Tibial nerve (tissue), 4 donors: ENCODE results near the gene LAGE3. TPM values are rescaled to one million over a fixed set of nuclear protein-coding genes. Genes with fewer than 3 reads are reported as not detected.

Experiments
- DNase-seq, 2 donors: peaks; one replicate each; pipeline ENCODE4 v3.0.0-alpha.2; 2019; ENCODE audit warnings: low spot score in 2 of 2
- H3K27ac ChIP-seq, 4 donors: fragments of 200-600 bp; sonication (generic) in 3 of 4; one replicate each; pipeline ENCODE4 v1.5.1; 2017 to 2019; ENCODE audit warnings: mild to moderate bottlenecking in 1 of 4
- H3K27me3 ChIP-seq, 2 donors: fragments of 200-600 bp; sonication (generic) in 1 of 2; one replicate each; pipeline versions ENCODE4 v1.5.1 to v1.6.0; 2017 to 2019
- H3K36me3 ChIP-seq, 3 donors: fragments of 200-600 bp; sonication (generic); one replicate each; pipeline ENCODE4 v1.5.1; 2018 to 2019
- H3K4me1 ChIP-seq, 4 donors: fragments of 200-600 bp; sonication (generic) in 3 of 4; one replicate each; pipeline ENCODE4 v1.5.1; 2017 to 2019
- H3K4me3 ChIP-seq, 4 donors: fragments of 200-600 bp; sonication (generic) in 3 of 4; one replicate each; pipeline ENCODE4 v1.5.1; 2017 to 2019; ENCODE audit warnings: mild to moderate bottlenecking in 1 of 4, moderate library complexity in 1 of 4
- H3K9me3 ChIP-seq, 4 donors: fragments of 200-600 bp; sonication (generic) in 3 of 4; one replicate each; pipeline ENCODE4 v1.5.1; 2017 to 2019
- CTCF ChIP-seq, 5 experiments: fragments of 200-600 bp in 3 of 5; fragments of 450-650 bp in 2 of 5; sonication (generic) in 3 of 5; IDR thresholded peaks; one replicate each; pipeline ENCODE4 v1.5.1; 2016 to 2019; ENCODE audit warnings: antibody characterized with exemption in 5 of 5, mild to moderate bottlenecking in 3 of 5, moderate library complexity in 2 of 5
- EP300 ChIP-seq, 2 donors: sonication (generic); formaldehyde crosslinking; IDR thresholded peaks; one replicate each; pipeline ENCODE4 v1.6.1; 2017; ENCODE audit warnings: antibody characterized with exemption in 2 of 2, mild to moderate bottlenecking in 1 of 2
- POLR2A ChIP-seq, 2 donors: fragments of 450-650 bp; IDR thresholded peaks; one replicate each; pipeline ENCODE4 v1.6.1; 2017; ENCODE audit warnings: antibody characterized with exemption in 2 of 2, mild to moderate bottlenecking in 2 of 2, moderate library complexity in 2 of 2
- WGBS, 2 donors: methylation state at CpG; one replicate each; pipeline ENCODE4 v1.1.5; 2018; 5-methylcytosine and 5-hydroxymethylcytosine counted together
- total RNA-seq, 4 donors: library from RNA; depleted of rRNA; stranded (reverse); fragments of >200 nt; gene quantifications; one replicate each; pipeline ENCODE4 v1.1.0, GENCODE V29; 2016

The LAGE3 gene
- total RNA-seq, 4 donors from 2014 or later = 18.8 to 46.5 (median 35.0) TPM

- peak overlapping the region in 2 of 4 donors; percentile 43 to 87 for H3K27ac ChIP-seq
- H3K36me3 ChIP-seq = peaks cover 0 to 19% (median 0%) of the 10 kb centered on the region in 3 donors
- H3K4me3 ChIP-seq = peak overlapping the region in 1 of 4 donors; percentile 72
- peak in 2 of 5 experiments; percentile 9 to 26 for TF ChIP-seq CTCF (IDR thresholded peaks at IDR 0.05)
- no peak for TF ChIP-seq EP300 (IDR thresholded peaks at IDR 0.05)
- WGBS, 2 donors = 74 to 100% methylated on average over 1 to 26 of the region's 26 CpGs
- H3K9me3 ChIP-seq = no peaks in the 10 kb centered on the region
- peaks cover 0 to 30% (median 4%) of the 10 kb centered on the region in 4 donors for H3K4me1 ChIP-seq
- DNase-seq = no peak
- no peaks in the 10 kb centered on the region for H3K27me3 ChIP-seq
These were observed 18.8 kb downstream of the LAGE3 start for GRCh38 chrX:154460326-154460725.

- no peak for DNase-seq
- Histone ChIP-seq H3K27me3 (no peaks in the 10 kb centered on the region), H3K27ac (peak overlapping the region in 3 of 4 donors; percentile 78 to 87 (median 84)), H3K36me3 (peaks cover 0 to 14% (median 0%) of the 10 kb centered on the region in 3 donors), H3K4me1 (peaks cover 0 to 30% (median 4%) of the 10 kb centered on the region in 4 donors), H3K9me3 (no peaks in the 10 kb centered on the region), H3K4me3 (peak overlapping the region in 2 of 4 donors; percentile 65 to 72)
- TF ChIP-seq CTCF (IDR thresholded peaks at IDR 0.05) = no peak
- WGBS, 2 donors = 25 to 70% methylated on average over 4 to 14 of the region's 14 CpGs
These were observed 19.2 kb downstream of the LAGE3 start for GRCh38 chrX:154459832-154460231.

GRCh38 chrX:154458954-154459778, 19.9 kb downstream of the LAGE3 start:
- Histone ChIP-seq H3K4me3 (peak overlapping the region; percentile 62 to 72 (median 65)), H3K4me1 (peaks cover 0 to 30% (median 4%) of the 10 kb centered on the region in 4 donors), H3K27ac (peak overlapping the region; percentile 45 to 87 (median 81)), H3K9me3 (no peaks in the 10 kb centered on the region), H3K36me3 (peaks cover 0 to 8% (median 0%) of the 10 kb centered on the region in 3 donors), H3K27me3 (no peaks in the 10 kb centered on the region)
- TF ChIP-seq POLR2A (IDR thresholded peaks at IDR 0.05) (no peak), EP300 (IDR thresholded peaks at IDR 0.05) (no peak), CTCF (IDR thresholded peaks at IDR 0.05) (no peak)
- no peak for DNase-seq
- WGBS, 2 donors = 0 to 54% methylated on average over 1 to 13 of the region's 15 CpGs

GRCh38 chrX:154458116-154458953, 20.7 kb downstream of the LAGE3 start, which contains the start of gene PLXNA3:
PLXNA3 (plus strand) TSS chrX:154458281; CDS start chrX:154460184, 1,903 bp downstream.
- peak within 1 kb of the TSS; percentile 45 to 87 (median 81) for H3K27ac ChIP-seq
- H3K27me3 ChIP-seq = no peaks in the 10 kb centered on the region

GRCh38 chrX:154457491-154458115, 21.5 kb downstream of the LAGE3 start:
- 8 to 29% methylated on average over 32 to 60 of the region's 65 CpGs for WGBS, 2 donors
- Histone ChIP-seq H3K36me3 (no peaks in the 10 kb centered on the region), H3K4me3 (peak overlapping the region in 3 of 4 donors; percentile 42 to 72 (median 62)), H3K27me3 (no peaks in the 10 kb centered on the region), H3K4me1 (peaks cover 0 to 30% (median 4%) of the 10 kb centered on the region in 4 donors), H3K9me3 (no peaks in the 10 kb centered on the region), H3K27ac (peak overlapping the region; percentile 45 to 87 (median 74))
- TF ChIP-seq CTCF (IDR thresholded peaks at IDR 0.05) = no peak
- TF ChIP-seq POLR2A (IDR thresholded peaks at IDR 0.05) = no peak
- no peak for TF ChIP-seq EP300 (IDR thresholded peaks at IDR 0.05)
- no peak for DNase-seq

More at GRCh38 chrX:154458116-154458953, 20.7 kb downstream of the LAGE3 start, which contains the start of gene PLXNA3:
- Histone ChIP-seq H3K4me1 (peaks cover 0 to 30% (median 4%) of the 10 kb centered on the region in 4 donors), H3K9me3 (no peaks in the 10 kb centered on the region), H3K36me3 (no peaks in the 10 kb centered on the region), H3K4me3 (peak within 1 kb of the TSS; percentile 62 to 72 (median 65))
- 6 to 44% methylated on average over 3 to 44 of the region's 88 CpGs for WGBS, 2 donors
- peak; percentile 60 to 86 for TF ChIP-seq POLR2A (IDR thresholded peaks at IDR 0.05)
- no peak for TF ChIP-seq EP300 (IDR thresholded peaks at IDR 0.05)
- DNase-seq = no peak
